Tibial artery (tissue), 4 donors: ENCODE measurements around the gene SLC6A9.

Source experiments
- DNase-seq, 2 donors: peaks; one replicate each; pipeline ENCODE4 v3.0.0-alpha.2; 2019
- H3K27ac ChIP-seq, 2 donors: fragments of 200-600 bp; sonication (generic) in 1 of 2; 1 replicate in 1 of 2; 2 replicates in 1 of 2; pipeline ENCODE4 v1.5.1; 2018 to 2019; ENCODE audit warnings: mild to moderate bottlenecking in 1 of 2
- H3K27me3 ChIP-seq, 2 donors: fragments of 200-600 bp; sonication (generic) in 1 of 2; one replicate each; pipeline versions ENCODE4 v1.5.1 to v1.6.0; 2016 to 2019
- H3K36me3 ChIP-seq, 3 donors: fragments of 200-600 bp; sonication (generic) in 2 of 3; one replicate each; pipeline ENCODE4 v1.5.1; 2016 to 2019; ENCODE audit warnings: mild to moderate bottlenecking in 2 of 3
- H3K4me1 ChIP-seq, 4 donors: fragments of 200-600 bp; sonication (generic) in 2 of 4; 1 replicate in 3 of 4; 2 replicates in 1 of 4; pipeline ENCODE4 v1.5.1; 2016 to 2019
- H3K4me3 ChIP-seq, 2 donors: fragments of 200-600 bp; sonication (generic) in 1 of 2; 1 replicate in 1 of 2; 2 replicates in 1 of 2; pipeline ENCODE4 v1.5.1; 2018 to 2019; ENCODE audit warnings: mild to moderate bottlenecking in 2 of 2
- H3K9me3 ChIP-seq, 3 donors: fragments of 200-600 bp; sonication (generic) in 1 of 3; one replicate each; pipeline ENCODE4 v1.5.1; 2016 to 2019
- CTCF ChIP-seq, 2 experiments: fragments of 200-600 bp in 1 of 2; fragments of 450-650 bp in 1 of 2; IDR thresholded peaks; one replicate each; pipeline ENCODE4 v1.5.1; 2017 to 2019; ENCODE audit warnings: antibody characterized with exemption in 2 of 2, mild to moderate bottlenecking in 1 of 2, moderate library complexity in 1 of 2
- intact Hi-C: fragments of 100-400 bp; cut with DNase I; formaldehyde crosslinking; loops from one replicate; pipeline ENCODE4 v1.15.0; 2023; ENCODE audit warnings: low total_unique reads

The SLC6A9 gene

GRCh38 chr1:43960798-43961197, 70.5 kb downstream of the SLC6A9 start:
- DNase-seq, result no peak
- Histone ChIP-seq H3K4me1 (no peaks in the 10 kb centered on the region), H3K9me3 (no peaks in the 10 kb centered on the region), H3K36me3 (peaks cover 34 to 96% (median 82%) of the 10 kb centered on the region in 3 donors), H3K27me3 (no peaks in the 10 kb centered on the region), H3K27ac (no peak overlapping the region), H3K4me3 (no peak overlapping the region)
- no peak for TF ChIP-seq CTCF (IDR thresholded peaks at IDR 0.05)
- intact Hi-C loops, result no loop called here

GRCh38 chr1:43958351-43959255, 72.7 kb downstream of the SLC6A9 start:
- no peaks in the 10 kb centered on the region for H3K4me1 ChIP-seq
- TF ChIP-seq CTCF (IDR thresholded peaks at IDR 0.05), result no peak
- no peak for DNase-seq
- H3K4me3 ChIP-seq, result no peak overlapping the region
- H3K36me3 ChIP-seq, result peaks cover 34 to 83% (median 76%) of the 10 kb centered on the region in 3 donors
- H3K9me3 ChIP-seq, result no peaks in the 10 kb centered on the region
- H3K27ac ChIP-seq, result no peak overlapping the region
- no peaks in the 10 kb centered on the region for H3K27me3 ChIP-seq
- intact Hi-C loops, result no loop called here

GRCh38 chr1:43957407-43958040, 73.7 kb downstream of the SLC6A9 start:
- Histone ChIP-seq H3K9me3 (no peaks in the 10 kb centered on the region), H3K27me3 (no peaks in the 10 kb centered on the region), H3K27ac (no peak overlapping the region), H3K4me3 (no peak overlapping the region), H3K36me3 (peaks cover 34 to 73% (median 65%) of the 10 kb centered on the region in 3 donors), H3K4me1 (no peaks in the 10 kb centered on the region)
- intact Hi-C loops, result no loop called here
- TF ChIP-seq CTCF (IDR thresholded peaks at IDR 0.05), result no peak
- no peak for DNase-seq

- Histone ChIP-seq H3K4me3 (no peak overlapping the region), H3K4me1 (no peaks in the 10 kb centered on the region), H3K9me3 (no peaks in the 10 kb centered on the region), H3K27me3 (no peaks in the 10 kb centered on the region), H3K27ac (no peak overlapping the region), H3K36me3 (peaks cover 34 to 60% (median 52%) of the 10 kb centered on the region in 3 donors)
- no peak for DNase-seq
- TF ChIP-seq CTCF (IDR thresholded peaks at IDR 0.05), result no peak
- intact Hi-C loops, result no loop called here
These were observed 75.0 kb downstream of the SLC6A9 start for GRCh38 chr1:43956234-43956633.

GRCh38 chr1:43954036-43954435, 77.2 kb downstream of the SLC6A9 start:
- intact Hi-C loops, result no loop called here
- no peak for DNase-seq
- Histone ChIP-seq H3K36me3 (peaks cover 27 to 56% (median 36%) of the 10 kb centered on the region in 3 donors), H3K27ac (no peak overlapping the region), H3K4me3 (no peak overlapping the region), H3K4me1 (peaks cover 0 to 3% (median 1%) of the 10 kb centered on the region in 4 donors), H3K9me3 (no peaks in the 10 kb centered on the region), H3K27me3 (no peaks in the 10 kb centered on the region)
- TF ChIP-seq CTCF (IDR thresholded peaks at IDR 0.05), result no peak
